Measurements from ENCODE around the gene CRB2.

CRB2 gene

GRCh38 chr9:123370108-123370507 lies 14.1 kb downstream of the CRB2 start:
- TF ChIP-seq ELF4 (IDR thresholded peaks at IDR 0.05) (no peak), SUZ12 (IDR thresholded peaks at IDR 0.05) (no peak), SP1 (IDR thresholded peaks at IDR 0.05) (no peak), NFRKB (IDR thresholded peaks at IDR 0.05) (no peak), L3MBTL2 (conservative IDR thresholded peaks at IDR 0.05) (no peak), LEF1 (IDR thresholded peaks at IDR 0.05; ENCODE audit: borderline replicate concordance) (no peak), BHLHE40 (IDR thresholded peaks at IDR 0.05; ENCODE audit: borderline replicate concordance) (no peak), FOXM1 (IDR thresholded peaks at IDR 0.05; ENCODE audit: borderline replicate concordance) (no peak), ZNF384 (IDR thresholded peaks at IDR 0.05) (no peak), ARNT (IDR thresholded peaks at IDR 0.05) (no peak), HDGF (IDR thresholded peaks at IDR 0.05; ENCODE audit: borderline replicate concordance) (no peak), FOXK2 (IDR thresholded peaks at IDR 0.05) (no peak), FOXA1 (IDR thresholded peaks at IDR 0.05) (no peak), TARDBP (IDR thresholded peaks at IDR 0.05) (no peak), CTBP1 (IDR thresholded peaks at IDR 0.05; ENCODE audit: borderline replicate concordance) (no peak)
- TF ChIP-seq, protein P1, sequence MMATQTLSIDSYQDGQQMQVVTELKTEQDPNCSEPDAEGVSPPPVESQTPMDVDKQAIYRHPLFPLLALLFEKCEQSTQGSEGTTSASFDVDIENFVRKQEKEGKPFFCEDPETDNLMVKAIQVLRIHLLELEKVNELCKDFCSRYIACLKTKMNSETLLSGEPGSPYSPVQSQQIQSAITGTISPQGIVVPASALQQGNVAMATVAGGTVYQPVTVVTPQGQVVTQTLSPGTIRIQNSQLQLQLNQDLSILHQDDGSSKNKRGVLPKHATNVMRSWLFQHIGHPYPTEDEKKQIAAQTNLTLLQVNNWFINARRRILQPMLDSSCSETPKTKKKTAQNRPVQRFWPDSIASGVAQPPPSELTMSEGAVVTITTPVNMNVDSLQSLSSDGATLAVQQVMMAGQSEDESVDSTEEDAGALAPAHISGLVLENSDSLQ (IDR thresholded peaks at IDR 0.05): no peak
- POLR2A ChIA-PET: no interaction called here
- no peak for DNase-seq (ENCODE audit: extremely low spot score)
- CTCF ChIA-PET: no interaction called here

- DNase-seq (ENCODE audit: extremely low spot score): no peak
- ChIA-PET CTCF (no interaction called here), POLR2A (no interaction called here)
These were observed 14.7 kb downstream of the CRB2 start for GRCh38 chr9:123370526-123371227.

DNA sequence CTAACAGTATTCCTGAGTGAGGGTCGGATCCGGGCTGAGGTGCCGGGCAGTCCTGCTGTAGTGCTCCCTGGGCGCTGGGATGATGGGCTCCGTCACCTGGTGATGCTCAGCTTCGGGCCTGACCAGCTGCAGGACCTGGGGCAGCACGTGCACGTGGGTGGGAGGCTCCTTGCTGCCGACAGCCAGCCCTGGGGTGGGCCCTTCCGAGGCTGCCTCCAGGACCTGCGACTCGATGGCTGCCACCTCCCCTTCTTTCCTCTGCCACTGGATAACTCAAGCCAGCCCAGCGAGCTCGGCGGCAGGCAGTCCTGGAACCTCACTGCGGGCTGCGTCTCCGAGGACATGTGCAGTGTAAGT lies 15.2 kb downstream of the CRB2 start:
- TF ChIP-seq ELF4 (IDR thresholded peaks at IDR 0.05): no peak
- CTCF ChIA-PET: interaction anchor here (0.8 kb wide), 1 partner anchor 17 kb away, joined by 3 read pairs; no protein-coding TSS in a partner anchor
- no peak for DNase-seq (ENCODE audit: extremely low spot score)
- POLR2A ChIA-PET: no interaction called here

More at GRCh38 chr9:123370526-123371227, 14.7 kb downstream of the CRB2 start:
- TF ChIP-seq NFRKB (IDR thresholded peaks at IDR 0.05) (no peak), BHLHE40 (IDR thresholded peaks at IDR 0.05; ENCODE audit: borderline replicate concordance) (no peak), FOXM1 (IDR thresholded peaks at IDR 0.05; ENCODE audit: borderline replicate concordance) (no peak), L3MBTL2 (conservative IDR thresholded peaks at IDR 0.05) (no peak), SUZ12 (IDR thresholded peaks at IDR 0.05) (no peak), ZNF384 (IDR thresholded peaks at IDR 0.05) (no peak), ARNT (IDR thresholded peaks at IDR 0.05) (no peak), CTBP1 (IDR thresholded peaks at IDR 0.05; ENCODE audit: borderline replicate concordance) (no peak), HDGF (IDR thresholded peaks at IDR 0.05; ENCODE audit: borderline replicate concordance) (no peak), LEF1 (IDR thresholded peaks at IDR 0.05; ENCODE audit: borderline replicate concordance) (no peak), FOXA1 (IDR thresholded peaks at IDR 0.05) (no peak), SP1 (IDR thresholded peaks at IDR 0.05) (no peak), ELF4 (IDR thresholded peaks at IDR 0.05) (no peak)
- TF ChIP-seq, protein P1 (IDR thresholded peaks at IDR 0.05): no peak

DNA sequence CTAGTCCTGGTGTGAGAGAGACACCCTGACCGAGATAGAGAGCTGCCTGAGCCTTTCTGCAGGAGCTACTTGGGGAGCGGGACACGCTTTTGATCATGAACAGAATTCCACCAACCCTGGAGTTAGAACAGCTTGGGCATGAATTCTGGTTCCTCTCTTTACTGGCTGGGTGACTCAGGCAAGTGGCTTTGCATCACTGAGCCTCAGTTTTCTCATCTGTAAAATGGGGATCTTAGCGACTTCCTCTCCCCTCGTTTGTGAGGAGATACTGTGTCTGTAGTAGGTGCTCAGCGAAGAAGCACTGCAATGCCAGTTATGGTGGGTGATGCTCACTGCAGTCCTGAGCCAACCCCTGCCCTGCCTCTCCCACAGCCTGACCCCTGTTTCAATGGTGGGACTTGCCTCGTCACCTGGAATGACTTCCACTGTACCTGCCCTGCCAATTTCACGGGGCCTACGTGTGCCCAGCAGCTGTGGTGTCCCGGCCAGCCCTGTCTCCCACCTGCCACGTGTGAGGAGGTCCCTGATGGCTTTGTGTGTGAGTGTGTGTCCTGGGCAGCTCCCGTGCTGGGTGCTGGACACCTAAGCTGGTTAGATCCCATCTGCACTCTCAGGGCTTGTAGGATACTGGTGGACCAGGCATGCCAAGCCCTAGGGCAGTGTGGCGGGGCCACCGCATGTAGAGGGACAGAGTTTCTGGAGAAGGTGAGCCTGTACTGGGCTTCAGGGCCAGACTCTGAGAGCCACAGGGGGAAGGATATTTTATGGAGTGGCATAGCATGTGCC lies 16.0 kb downstream of the CRB2 start:
- ChIA-PET POLR2A (no interaction called here), CTCF (interaction anchor here (0.8 kb wide), 1 partner anchor 18 kb away, joined by 3 read pairs; no protein-coding TSS in a partner anchor)
- DNase-seq (ENCODE audit: extremely low spot score): no peak
- TF ChIP-seq SUZ12 (IDR thresholded peaks at IDR 0.05) (no peak), FOXA1 (IDR thresholded peaks at IDR 0.05) (no peak), LEF1 (IDR thresholded peaks at IDR 0.05; ENCODE audit: borderline replicate concordance) (no peak), HDGF (IDR thresholded peaks at IDR 0.05; ENCODE audit: borderline replicate concordance) (no peak), ZNF384 (IDR thresholded peaks at IDR 0.05) (no peak), L3MBTL2 (conservative IDR thresholded peaks at IDR 0.05) (no peak), ELF4 (IDR thresholded peaks at IDR 0.05) (no peak), ARNT (IDR thresholded peaks at IDR 0.05) (no peak), FOXM1 (IDR thresholded peaks at IDR 0.05; ENCODE audit: borderline replicate concordance) (no peak), TARDBP (IDR thresholded peaks at IDR 0.05) (no peak), FOXK2 (IDR thresholded peaks at IDR 0.05) (no peak), CTBP1 (IDR thresholded peaks at IDR 0.05; ENCODE audit: borderline replicate concordance) (no peak), NFRKB (IDR thresholded peaks at IDR 0.05) (no peak), BHLHE40 (IDR thresholded peaks at IDR 0.05; ENCODE audit: borderline replicate concordance) (no peak), SP1 (IDR thresholded peaks at IDR 0.05) (no peak)
- TF ChIP-seq, protein P1 (IDR thresholded peaks at IDR 0.05): no peak

- TF ChIP-seq TARDBP (IDR thresholded peaks at IDR 0.05) (no peak), LEF1 (IDR thresholded peaks at IDR 0.05; ENCODE audit: borderline replicate concordance) (no peak), ARNT (IDR thresholded peaks at IDR 0.05) (no peak), HDGF (IDR thresholded peaks at IDR 0.05; ENCODE audit: borderline replicate concordance) (no peak), ELF4 (IDR thresholded peaks at IDR 0.05) (no peak), FOXA1 (IDR thresholded peaks at IDR 0.05) (no peak), NFRKB (IDR thresholded peaks at IDR 0.05) (no peak), CTBP1 (IDR thresholded peaks at IDR 0.05; ENCODE audit: borderline replicate concordance) (no peak)
- ChIA-PET CTCF (no interaction called here), POLR2A (no interaction called here)
- no peak for DNase-seq (ENCODE audit: extremely low spot score)
These were observed 16.9 kb downstream of the CRB2 start for GRCh38 chr9:123372766-123373446.
